Coronary artery (tissue), 2 donors: Measurements from ENCODE around the gene FOXP1.

Source experiments
- DNase-seq: peaks from one replicate; pipeline ENCODE4 v3.0.0-alpha.2; 2017; ENCODE audit warnings: low spot score
- H3K27ac ChIP-seq, 2 donors: fragments of 200-600 bp; sonication (generic); one replicate each; pipeline ENCODE4 v1.5.1; 2016 to 2019
- H3K4me3 ChIP-seq: fragments of 200-600 bp; sonication (generic); 2 replicates; pipeline ENCODE4 v1.5.1; 2016; ENCODE audit warnings: mild to moderate bottlenecking, moderate library complexity
- CTCF ChIP-seq: fragments of 200-600 bp; sonication (generic); IDR thresholded peaks from one replicate; pipeline ENCODE4 v1.5.1; 2019; ENCODE audit warnings: antibody characterized with exemption

FOXP1 gene

DNA sequence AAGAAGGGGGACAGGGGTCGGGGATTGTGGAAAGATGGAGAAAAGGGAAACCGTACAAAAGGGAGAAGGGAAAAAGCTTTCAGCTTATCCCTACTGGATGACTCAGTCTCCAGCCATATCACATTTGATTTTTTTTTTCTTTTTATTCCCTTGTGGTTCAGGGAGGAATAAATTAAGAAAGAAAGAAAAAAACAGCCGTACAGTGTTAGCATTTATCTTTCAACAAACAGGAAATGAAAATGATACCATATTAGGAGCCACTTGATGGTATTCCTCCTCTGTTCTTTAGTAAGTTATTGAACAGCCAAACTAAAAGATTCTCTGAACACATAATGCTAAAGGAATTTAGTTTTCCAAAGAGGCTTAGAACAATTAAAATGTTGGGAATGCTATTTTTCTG lies 594.4 kb downstream of the FOXP1 start:
- DNase-seq = no peak
- H3K4me3 ChIP-seq = no peak overlapping the region
- H3K27ac ChIP-seq = peak overlapping the region; percentile 8 to 67
- no peak for TF ChIP-seq CTCF

- DNase-seq = no peak
- Histone ChIP-seq H3K27ac (peak overlapping the region in 1 of 2 donors; percentile 64), H3K4me3 (no peak overlapping the region)
- no peak for TF ChIP-seq CTCF
These were observed 595.4 kb downstream of the FOXP1 start for GRCh38 chr3:70988111-70988510.

- TF ChIP-seq CTCF = no peak
- no peak overlapping the region for H3K4me3 ChIP-seq
- DNase-seq = no peak
- H3K27ac ChIP-seq = no peak overlapping the region
These were observed 598.0 kb downstream of the FOXP1 start for GRCh38 chr3:70985572-70985971.

DNA sequence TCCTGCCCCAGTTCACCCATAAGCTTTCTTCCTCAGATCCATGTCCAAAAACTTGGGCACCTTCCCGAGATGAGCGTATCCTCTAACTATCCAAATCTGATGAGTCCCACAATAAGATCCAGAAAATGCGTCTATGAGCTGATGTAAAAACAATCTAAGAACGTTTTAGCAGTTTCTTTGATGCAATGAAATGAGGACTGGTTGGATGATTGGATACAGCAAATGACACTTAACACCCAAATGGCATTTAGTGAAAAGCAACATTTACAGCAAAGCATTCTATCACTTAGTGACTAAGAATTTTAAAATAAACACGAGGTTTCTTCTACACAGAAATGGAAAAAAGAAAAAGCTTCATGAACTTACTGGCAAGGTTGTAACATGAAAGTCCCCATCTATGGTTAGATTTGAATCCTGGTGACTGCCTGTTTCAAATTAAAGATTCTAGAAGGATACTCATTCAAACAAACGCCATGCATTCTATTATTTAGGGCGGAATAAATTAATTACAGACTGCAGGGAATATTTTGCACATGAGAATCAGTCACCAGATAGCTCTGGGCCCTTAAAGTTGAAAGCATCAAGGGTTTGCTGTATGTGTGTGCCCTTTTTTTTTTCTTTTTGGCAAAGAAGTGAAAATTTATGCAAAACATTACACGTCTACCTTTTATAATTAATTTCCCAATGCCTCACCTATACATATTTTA lies 598.6 kb downstream of the FOXP1 start:
- H3K4me3 ChIP-seq = no peak overlapping the region
- DNase-seq = no peak
- H3K27ac ChIP-seq = peak overlapping the region in 1 of 2 donors; percentile 85
- no peak for TF ChIP-seq CTCF

- no peak for DNase-seq
- H3K4me3 ChIP-seq = peak overlapping the region; percentile 39
- no peak for TF ChIP-seq CTCF
- H3K27ac ChIP-seq = peak overlapping the region; percentile 85 to 87
These were observed 600.8 kb downstream of the FOXP1 start for GRCh38 chr3:70982700-70983140.

GRCh38 chr3:70982284-70982683 lies 601.2 kb downstream of the FOXP1 start:
- TF ChIP-seq CTCF = no peak
- H3K4me3 ChIP-seq = no peak overlapping the region

GRCh38 chr3:70981231-70981880 lies 602.2 kb downstream of the FOXP1 start:
- DNase-seq = no peak
- no peak for TF ChIP-seq CTCF
- H3K27ac ChIP-seq = peak overlapping the region; percentile 85 to 87
- no peak overlapping the region for H3K4me3 ChIP-seq

More at GRCh38 chr3:70982284-70982683, 601.2 kb downstream of the FOXP1 start:
- H3K27ac ChIP-seq = peak overlapping the region; percentile 85 to 87
- no peak for DNase-seq
